ENCODE measurements around the gene AGAP1. TPM values are rescaled to one million over a fixed set of nuclear protein-coding genes. Genes with fewer than 3 reads are reported as not detected.

AGAP1 gene
- total RNA-seq, 1 donor from 2014 or later, result 36.2 TPM

DNA sequence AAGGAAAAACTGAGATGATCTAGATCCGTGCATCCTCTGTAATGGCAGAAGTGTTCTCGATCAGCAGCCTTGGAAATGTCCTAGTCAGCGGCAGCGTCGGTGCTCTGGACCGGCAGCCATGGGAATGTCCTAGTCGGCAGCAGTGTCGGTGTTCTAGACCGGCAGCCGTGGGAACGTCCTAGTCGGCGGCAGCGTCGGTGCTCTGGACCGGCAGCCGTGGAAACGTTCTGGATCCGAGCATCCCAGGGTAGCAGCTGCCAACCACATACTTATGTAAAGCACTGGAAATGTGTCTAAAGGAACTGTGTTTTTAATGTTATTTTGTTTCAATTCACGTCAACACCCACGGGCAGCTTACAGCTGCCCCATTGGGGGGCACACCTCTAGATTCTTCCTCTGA is 615.6 kb downstream of the AGAP1 start:
- intact Hi-C loops (cut with DNase I), result no loop called here

DNA sequence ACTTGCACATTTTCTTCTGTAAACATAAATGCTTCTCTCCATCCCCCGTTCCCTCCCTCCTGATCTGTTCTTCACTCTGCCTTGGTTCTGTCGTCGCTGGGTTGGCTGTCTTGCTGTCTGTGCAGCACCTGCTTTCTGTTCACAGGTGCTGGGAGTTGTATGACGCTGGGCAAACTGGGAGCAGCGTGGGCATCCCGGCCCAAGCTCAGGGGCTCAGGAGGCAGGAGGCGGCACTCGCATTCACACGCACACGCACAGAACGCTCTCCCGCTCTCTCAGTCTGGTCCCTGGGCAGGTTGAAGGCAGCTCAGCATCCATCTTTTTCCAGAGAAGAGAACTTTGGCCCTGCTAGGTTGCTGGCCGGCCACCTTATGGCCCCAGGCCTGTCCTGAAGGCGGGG is 618.6 kb downstream of the AGAP1 start:
- intact Hi-C loops (cut with DNase I), result no loop called here
- H3K4me3 ChIP-seq, result no peak overlapping the region
- no peak for DNase-seq
- no peak for ATAC-seq
- H3K9me3 ChIP-seq, result no peaks in the 10 kb centered on the region
- H3K27me3 ChIP-seq (ENCODE audit: low read depth), result no peaks in the 10 kb centered on the region
- no peak overlapping the region for H3K27ac ChIP-seq
- no peaks in the 10 kb centered on the region for H3K36me3 ChIP-seq
- TF ChIP-seq CTCF (IDR thresholded peaks at IDR 0.05), result no peak
- H3K4me1 ChIP-seq, result peaks cover 9% of the 10 kb centered on the region

More for the DNA sequence above, 615.6 kb downstream of the AGAP1 start:
- H3K4me3 ChIP-seq, result no peak overlapping the region
- DNase-seq, result no peak
- H3K4me1 ChIP-seq, result peaks cover 13% of the 10 kb centered on the region
- ATAC-seq, result no peak
- H3K9me3 ChIP-seq, result no peaks in the 10 kb centered on the region
- no peaks in the 10 kb centered on the region for H3K27me3 ChIP-seq (ENCODE audit: low read depth)
- no peak for TF ChIP-seq CTCF (IDR thresholded peaks at IDR 0.05)
- no peaks in the 10 kb centered on the region for H3K36me3 ChIP-seq
- H3K27ac ChIP-seq, result no peak overlapping the region

GRCh38 chr2:236113425-236113824 is 619.6 kb downstream of the AGAP1 start:
- no peak overlapping the region for H3K4me3 ChIP-seq
- ATAC-seq, result no peak
- TF ChIP-seq CTCF (IDR thresholded peaks at IDR 0.05), result no peak
- no peaks in the 10 kb centered on the region for H3K9me3 ChIP-seq
- peaks cover 6% of the 10 kb centered on the region for H3K4me1 ChIP-seq
- no peaks in the 10 kb centered on the region for H3K36me3 ChIP-seq
- no peak for DNase-seq
- no peaks in the 10 kb centered on the region for H3K27me3 ChIP-seq (ENCODE audit: low read depth)
- no peak overlapping the region for H3K27ac ChIP-seq
- intact Hi-C loops (cut with DNase I), result no loop called here

- ATAC-seq (no peak), DNase-seq (no peak)
- Histone ChIP-seq H3K9me3 (no peaks in the 10 kb centered on the region), H3K36me3 (no peaks in the 10 kb centered on the region), H3K4me3 (no peak overlapping the region), H3K27ac (no peak overlapping the region), H3K27me3 (ENCODE audit: low read depth) (no peaks in the 10 kb centered on the region), H3K4me1 (peaks cover 1% of the 10 kb centered on the region)
- no peak for TF ChIP-seq CTCF (IDR thresholded peaks at IDR 0.05)
- intact Hi-C loops (cut with DNase I), result no loop called here
Measured at GRCh38 chr2:236113948-236114347, 620.1 kb downstream of the AGAP1 start.

DNA sequence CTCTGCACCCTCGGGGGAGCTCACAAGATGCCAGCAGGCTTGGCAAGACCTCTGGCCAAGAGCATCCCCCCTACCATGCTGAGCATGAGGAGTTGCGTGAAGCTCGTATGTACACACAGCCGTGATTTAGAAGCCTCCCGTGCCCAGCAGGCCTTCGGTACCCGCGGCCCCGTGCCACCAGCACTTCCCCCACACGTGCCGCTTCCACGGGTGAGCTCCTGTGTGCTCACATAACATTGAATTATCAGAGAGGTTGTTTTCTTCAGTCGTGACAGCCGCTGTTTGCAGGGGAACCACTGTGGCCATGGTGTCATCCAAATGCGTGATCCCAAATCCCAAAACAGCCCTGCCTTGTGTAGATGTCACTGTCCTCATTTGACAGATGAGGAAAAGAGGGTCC is 621.1 kb downstream of the AGAP1 start:
- intact Hi-C loops (cut with DNase I), result no loop called here
- TF ChIP-seq CTCF (IDR thresholded peaks at IDR 0.05), result no peak
- H3K4me3 ChIP-seq, result no peak overlapping the region
- no peak for DNase-seq
- H3K36me3 ChIP-seq, result no peaks in the 10 kb centered on the region
- no peaks in the 10 kb centered on the region for H3K27me3 ChIP-seq (ENCODE audit: low read depth)
- no peak for ATAC-seq
- H3K4me1 ChIP-seq, result no peaks in the 10 kb centered on the region
- H3K27ac ChIP-seq, result no peak overlapping the region
- no peaks in the 10 kb centered on the region for H3K9me3 ChIP-seq

DNA sequence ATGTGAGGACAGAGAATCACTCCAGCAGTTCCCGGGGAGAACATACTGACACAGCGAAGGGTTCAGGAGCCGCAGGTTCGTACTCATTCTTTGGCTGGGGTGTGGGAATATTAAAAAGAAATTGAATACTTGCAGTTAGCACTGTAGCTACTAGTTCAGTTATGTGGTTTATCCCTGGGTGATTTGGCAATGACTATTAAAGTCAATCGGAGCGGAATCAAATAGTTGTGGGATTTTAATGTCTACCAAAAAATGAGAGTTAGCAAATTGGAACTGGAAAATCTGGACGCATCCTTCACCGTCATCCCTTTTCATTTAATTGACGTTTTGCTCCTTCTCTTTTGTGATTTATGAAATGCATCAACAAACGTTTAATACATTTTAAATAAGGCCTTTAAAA is 623.6 kb downstream of the AGAP1 start:
- Histone ChIP-seq H3K36me3 (no peaks in the 10 kb centered on the region), H3K9me3 (no peaks in the 10 kb centered on the region), H3K27me3 (ENCODE audit: low read depth) (no peaks in the 10 kb centered on the region), H3K27ac (no peak overlapping the region), H3K4me3 (no peak overlapping the region), H3K4me1 (no peaks in the 10 kb centered on the region)
- DNase-seq (no peak), ATAC-seq (no peak)
- intact Hi-C loops (cut with DNase I), result no loop called here
- TF ChIP-seq CTCF (IDR thresholded peaks at IDR 0.05), result no peak

Data from lower lobe of right lung (tissue), 2 donors.